Omental fat pad (tissue), 4 donors: ENCODE data around the gene RNASEH2A. TPM values are rescaled to one million over a fixed set of nuclear protein-coding genes. Genes with fewer than 3 reads are reported as not detected.

ENCODE experiments used
- ATAC-seq: fragments of 150-250 bp; one replicate; pipeline ENCODE4 v1.9.1; 2016; ENCODE audit warnings: mild to moderate bottlenecking, moderate library complexity; ENCODE audit not compliant: low FRiP score
- DNase-seq: peaks from one replicate; pipeline ENCODE4 v3.0.0-alpha.2; 2019; ENCODE audit warnings: low spot score
- total RNA-seq, 4 donors: library from RNA; depleted of rRNA; stranded (reverse); fragments of >200 nt; gene quantifications; one replicate each; pipeline ENCODE4 v1.1.0, GENCODE V29; 2016
- TF ChIP-seq, protein P1 (sequence below), 3 donors: fragments of 450-650 bp; IDR thresholded peaks; one replicate each; pipeline ENCODE4 v1.5.1; 2016 to 2017; ENCODE audit warnings: antibody characterized with exemption in 3 of 3, mild to moderate bottlenecking in 3 of 3, moderate library complexity in 2 of 3

RNASEH2A gene
- total RNA-seq, 4 donors from 2014 or later, result 2.8 to 10.4 (median 5.9) TPM

DNA sequence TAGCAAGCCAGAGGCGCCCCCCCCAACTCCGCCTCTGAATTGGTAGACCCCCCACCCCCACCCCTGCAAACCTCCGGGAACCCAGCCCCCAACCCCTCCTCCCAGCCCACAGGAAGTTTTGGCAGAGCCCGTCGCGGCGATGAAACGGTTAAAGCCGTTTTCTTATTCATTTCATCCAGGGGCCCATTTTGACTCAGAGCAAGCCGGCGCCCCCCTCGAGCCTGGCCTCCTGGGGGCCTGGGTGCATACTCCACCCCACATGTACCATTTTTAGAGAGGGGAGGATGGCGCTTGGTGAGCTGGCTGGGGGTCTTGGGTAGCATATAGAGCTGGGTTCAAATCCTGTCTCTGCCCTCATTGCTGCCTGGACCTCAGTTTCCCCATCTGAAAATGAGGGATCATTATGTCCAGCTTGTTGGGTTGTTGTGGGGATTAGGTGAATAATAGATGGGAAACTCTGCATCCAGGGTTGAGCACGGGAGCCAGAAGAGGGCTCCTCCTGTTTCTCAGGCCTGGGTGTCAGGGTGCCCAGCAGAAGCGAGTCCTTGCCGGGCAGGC, 23.0 kb upstream of the RNASEH2A start:
- DNase-seq, result no peak
- TF ChIP-seq, protein P1, sequence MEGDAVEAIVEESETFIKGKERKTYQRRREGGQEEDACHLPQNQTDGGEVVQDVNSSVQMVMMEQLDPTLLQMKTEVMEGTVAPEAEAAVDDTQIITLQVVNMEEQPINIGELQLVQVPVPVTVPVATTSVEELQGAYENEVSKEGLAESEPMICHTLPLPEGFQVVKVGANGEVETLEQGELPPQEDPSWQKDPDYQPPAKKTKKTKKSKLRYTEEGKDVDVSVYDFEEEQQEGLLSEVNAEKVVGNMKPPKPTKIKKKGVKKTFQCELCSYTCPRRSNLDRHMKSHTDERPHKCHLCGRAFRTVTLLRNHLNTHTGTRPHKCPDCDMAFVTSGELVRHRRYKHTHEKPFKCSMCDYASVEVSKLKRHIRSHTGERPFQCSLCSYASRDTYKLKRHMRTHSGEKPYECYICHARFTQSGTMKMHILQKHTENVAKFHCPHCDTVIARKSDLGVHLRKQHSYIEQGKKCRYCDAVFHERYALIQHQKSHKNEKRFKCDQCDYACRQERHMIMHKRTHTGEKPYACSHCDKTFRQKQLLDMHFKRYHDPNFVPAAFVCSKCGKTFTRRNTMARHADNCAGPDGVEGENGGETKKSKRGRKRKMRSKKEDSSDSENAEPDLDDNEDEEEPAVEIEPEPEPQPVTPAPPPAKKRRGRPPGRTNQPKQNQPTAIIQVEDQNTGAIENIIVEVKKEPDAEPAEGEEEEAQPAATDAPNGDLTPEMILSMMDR (IDR thresholded peaks at IDR 0.05), result no peak
- ATAC-seq, result no peak

- ATAC-seq, result no peak
- TF ChIP-seq, protein P1 (IDR thresholded peaks at IDR 0.05), result no peak
These were observed 22.5 kb upstream of the RNASEH2A start for GRCh38 chr19:12783849-12784393.

DNA sequence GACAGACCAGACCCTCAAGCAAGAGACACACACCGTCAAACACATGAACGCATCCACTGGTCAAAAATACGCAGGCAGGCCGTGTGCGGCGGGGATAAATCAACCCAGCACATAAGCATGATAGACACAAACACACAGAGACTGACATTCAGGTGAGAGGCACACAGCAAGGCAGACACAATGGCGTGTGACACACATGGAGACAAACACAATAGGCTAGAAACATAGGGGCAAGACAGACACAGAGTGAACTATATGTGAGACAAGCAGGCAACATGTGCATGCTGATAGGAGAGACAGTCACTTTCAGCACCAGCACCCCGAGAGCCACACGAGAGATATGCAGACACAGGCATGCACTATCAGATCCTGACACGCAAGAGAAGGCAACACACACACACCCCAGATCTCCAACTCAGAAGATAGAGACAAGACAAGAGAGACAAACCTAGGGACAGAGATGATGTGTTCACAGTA, 22.0 kb upstream of the RNASEH2A start:
- no peak for DNase-seq
- TF ChIP-seq, protein P1 (IDR thresholded peaks at IDR 0.05), result no peak
- ATAC-seq, result no peak

More at GRCh38 chr19:12783849-12784393, 22.5 kb upstream of the RNASEH2A start:
- no peak for DNase-seq

- ATAC-seq (no peak), DNase-seq (no peak)
These were observed 21.4 kb upstream of the RNASEH2A start for GRCh38 chr19:12784871-12785430.

GRCh38 chr19:12785431-12786031, 20.9 kb upstream of the RNASEH2A start:
- TF ChIP-seq, protein P1 (IDR thresholded peaks at IDR 0.05), result no peak
- no peak for DNase-seq
- ATAC-seq, result no peak

More at GRCh38 chr19:12784871-12785430, 21.4 kb upstream of the RNASEH2A start:
- TF ChIP-seq, protein P1 (IDR thresholded peaks at IDR 0.05), result no peak

- TF ChIP-seq, protein P1 (IDR thresholded peaks at IDR 0.05), result no peak
- no peak for DNase-seq
- ATAC-seq, result no peak
These were observed 20.1 kb upstream of the RNASEH2A start for GRCh38 chr19:12786141-12786870.
